Tibial artery (tissue), 4 donors: ENCODE results near the gene TBX20.
A peak's percentile ranks its signal among the peaks of the same experiment; 100 is the strongest.
"Not testable (repeated sequence)": the region's sequence is repeated elsewhere in the genome, so short reads cannot be mapped to it uniquely, and the experiment has no call there.

Experiments
- DNase-seq, 2 donors: peaks; one replicate each; pipeline ENCODE4 v3.0.0-alpha.2; 2019
- H3K27ac ChIP-seq, 2 donors: fragments of 200-600 bp; sonication (generic) in 1 of 2; 1 replicate in 1 of 2; 2 replicates in 1 of 2; pipeline ENCODE4 v1.5.1; 2018 to 2019; ENCODE audit warnings: mild to moderate bottlenecking in 1 of 2
- H3K27me3 ChIP-seq, 2 donors: fragments of 200-600 bp; sonication (generic) in 1 of 2; one replicate each; pipeline versions ENCODE4 v1.5.1 to v1.6.0; 2016 to 2019
- H3K36me3 ChIP-seq, 3 donors: fragments of 200-600 bp; sonication (generic) in 2 of 3; one replicate each; pipeline ENCODE4 v1.5.1; 2016 to 2019; ENCODE audit warnings: mild to moderate bottlenecking in 2 of 3
- H3K4me1 ChIP-seq, 4 donors: fragments of 200-600 bp; sonication (generic) in 2 of 4; 1 replicate in 3 of 4; 2 replicates in 1 of 4; pipeline ENCODE4 v1.5.1; 2016 to 2019
- H3K4me3 ChIP-seq, 2 donors: fragments of 200-600 bp; sonication (generic) in 1 of 2; 1 replicate in 1 of 2; 2 replicates in 1 of 2; pipeline ENCODE4 v1.5.1; 2018 to 2019; ENCODE audit warnings: mild to moderate bottlenecking in 2 of 2
- H3K9me3 ChIP-seq, 3 donors: fragments of 200-600 bp; sonication (generic) in 1 of 3; one replicate each; pipeline ENCODE4 v1.5.1; 2016 to 2019
- intact Hi-C: fragments of 100-400 bp; cut with DNase I; formaldehyde crosslinking; loops from one replicate; pipeline ENCODE4 v1.15.0; 2023; ENCODE audit warnings: low total_unique reads
- TF ChIP-seq, protein P1 (sequence below), 2 experiments: fragments of 200-600 bp in 1 of 2; fragments of 450-650 bp in 1 of 2; IDR thresholded peaks; one replicate each; pipeline ENCODE4 v1.5.1; 2017 to 2019; ENCODE audit warnings: antibody characterized with exemption in 2 of 2, mild to moderate bottlenecking in 1 of 2, moderate library complexity in 1 of 2

Gene TBX20

DNA sequence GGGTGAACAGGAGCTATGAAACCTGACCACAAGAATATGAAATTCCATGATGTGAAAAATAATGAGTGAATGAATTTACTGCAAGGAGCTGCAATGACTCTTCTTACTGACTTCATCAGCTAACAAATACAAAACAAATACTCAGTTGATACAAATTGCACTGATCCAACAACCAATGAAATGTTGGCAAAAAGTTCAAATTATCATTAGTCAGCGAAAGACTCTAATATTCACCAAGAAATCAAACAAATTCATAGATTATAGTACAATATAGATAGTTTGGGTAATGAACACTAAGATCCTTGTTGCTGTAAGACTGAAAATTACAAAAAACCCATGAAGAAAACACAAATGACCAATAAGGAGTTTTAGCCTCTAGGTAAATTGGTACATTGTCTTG, 49.0 kb downstream of the TBX20 start:
- H3K27ac ChIP-seq, H3K36me3 ChIP-seq, H3K4me1 ChIP-seq, intact Hi-C loops, H3K27me3 ChIP-seq, H3K9me3 ChIP-seq, H3K4me3 ChIP-seq, DNase-seq: not testable (repeated sequence)

DNA sequence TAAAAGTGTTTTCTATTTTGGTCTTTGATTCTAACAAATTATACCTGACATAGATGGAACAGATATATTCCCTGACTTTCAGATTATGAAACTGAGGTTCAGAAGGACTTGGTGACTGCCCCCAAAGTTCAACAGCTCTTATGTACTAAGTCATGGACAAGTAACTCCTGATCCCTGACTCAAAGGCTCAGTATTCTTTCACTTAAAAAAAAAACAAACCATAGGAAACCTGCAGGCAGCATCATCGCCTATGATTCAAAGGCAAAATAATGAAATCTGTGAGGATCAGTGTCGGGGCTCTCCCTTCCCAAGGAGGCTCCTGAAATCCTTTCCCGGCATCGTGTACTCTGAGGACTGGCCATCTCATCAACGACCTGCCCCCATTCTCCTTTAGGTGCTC, 49.9 kb downstream of the TBX20 start:
- DNase-seq, H3K36me3 ChIP-seq, H3K4me3 ChIP-seq, intact Hi-C loops, H3K9me3 ChIP-seq, H3K4me1 ChIP-seq, H3K27ac ChIP-seq, H3K27me3 ChIP-seq: not testable (repeated sequence)

- intact Hi-C loops, H3K27ac ChIP-seq: not testable (repeated sequence)
Observed at GRCh38 chr7:35202353-35202752, 51.5 kb downstream of the TBX20 start.

DNA sequence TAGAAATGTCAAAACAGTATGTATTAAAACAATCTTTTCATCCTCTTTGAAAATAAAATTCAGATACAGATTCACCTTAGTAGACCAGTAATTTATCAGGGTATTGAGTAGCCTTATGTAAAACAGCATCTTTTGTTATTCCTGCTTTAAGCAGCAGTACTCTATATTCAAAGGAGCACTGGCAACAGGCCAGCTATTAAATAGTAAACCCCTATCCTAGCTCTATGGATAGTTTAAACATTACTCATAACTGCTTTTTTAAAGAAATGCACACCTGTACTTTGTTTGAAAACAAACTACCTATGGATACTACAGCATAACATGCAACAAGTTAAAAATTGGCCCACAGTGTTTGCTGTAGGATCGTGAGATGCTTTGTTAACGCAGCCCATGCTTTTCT, 53.7 kb downstream of the TBX20 start:
- H3K27ac ChIP-seq, H3K4me3 ChIP-seq, H3K4me1 ChIP-seq, DNase-seq, H3K27me3 ChIP-seq, H3K9me3 ChIP-seq, intact Hi-C loops, H3K36me3 ChIP-seq: not testable (repeated sequence)

More at GRCh38 chr7:35202353-35202752, 51.5 kb downstream of the TBX20 start:
- not testable (repeated sequence) for H3K27me3 ChIP-seq, DNase-seq, H3K9me3 ChIP-seq, H3K4me3 ChIP-seq, H3K36me3 ChIP-seq, H3K4me1 ChIP-seq

DNA sequence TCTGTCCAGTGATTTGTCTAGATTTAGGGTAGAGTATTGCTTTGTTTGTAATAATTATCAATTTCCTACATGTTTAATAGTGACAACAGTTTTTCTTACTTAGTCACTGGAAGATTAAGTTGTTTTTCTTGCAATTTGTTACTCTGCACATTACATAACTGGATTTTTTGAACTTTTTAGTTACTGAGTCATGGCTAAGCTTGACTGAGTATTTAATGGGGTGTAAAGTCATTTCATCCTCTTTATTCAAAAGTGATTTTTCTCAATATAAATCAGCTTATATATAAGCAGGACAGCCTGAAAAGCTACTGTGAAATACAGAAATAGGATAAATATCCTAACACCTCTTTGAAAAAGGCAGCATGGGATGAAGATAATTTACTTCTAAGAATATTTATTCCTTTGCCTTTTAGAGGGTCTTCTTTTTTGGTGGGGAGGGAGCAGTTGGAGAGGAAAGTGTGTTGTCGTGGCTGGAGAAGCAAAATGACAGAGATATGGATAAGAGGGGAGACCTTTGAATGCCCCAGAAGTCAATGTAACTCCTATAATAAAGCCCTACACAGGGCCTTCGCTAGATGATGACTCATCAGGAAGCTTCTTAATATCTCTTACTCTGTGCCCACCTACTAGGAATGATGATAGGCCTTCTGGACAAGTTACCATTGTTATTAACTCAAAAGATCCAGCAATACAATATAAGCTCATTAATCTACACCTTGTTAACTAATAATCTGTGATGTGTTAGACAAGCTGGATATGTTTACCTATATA, 55.3 kb downstream of the TBX20 start:
- H3K4me3 ChIP-seq, DNase-seq, intact Hi-C loops, H3K36me3 ChIP-seq, H3K27me3 ChIP-seq, H3K27ac ChIP-seq, H3K4me1 ChIP-seq, H3K9me3 ChIP-seq: not testable (repeated sequence)

DNA sequence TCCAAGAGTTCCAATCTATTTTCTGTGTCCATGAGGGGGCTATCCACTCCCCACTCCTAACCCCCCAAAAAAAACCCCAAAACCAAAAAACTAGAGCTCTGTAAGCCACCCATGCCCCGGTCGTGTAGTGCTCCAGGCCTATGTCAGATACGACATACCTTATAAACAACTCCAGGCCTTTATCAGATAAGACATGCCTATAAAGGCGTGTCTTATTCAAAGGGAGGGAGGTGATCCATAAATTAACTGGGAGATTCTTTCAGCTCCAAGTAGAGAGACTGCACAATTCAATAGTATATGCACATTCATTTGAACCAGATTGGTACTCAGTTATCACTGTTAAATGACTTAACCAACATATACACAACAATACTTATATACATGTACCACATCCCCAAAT, 62.3 kb downstream of the TBX20 start:
- intact Hi-C loops, H3K27me3 ChIP-seq, H3K36me3 ChIP-seq, H3K27ac ChIP-seq, H3K4me3 ChIP-seq, H3K9me3 ChIP-seq, DNase-seq, H3K4me1 ChIP-seq: not testable (repeated sequence)

- peaks cover 0 to 15% of the 10 kb centered on the region in 2 donors for H3K27me3 ChIP-seq
- peaks cover 0 to 17% (median 10%) of the 10 kb centered on the region in 4 donors for H3K4me1 ChIP-seq
- DNase-seq, intact Hi-C loops, H3K4me3 ChIP-seq, H3K9me3 ChIP-seq, H3K27ac ChIP-seq, H3K36me3 ChIP-seq: not testable (repeated sequence)
Observed at GRCh38 chr7:35190146-35190773, 63.6 kb downstream of the TBX20 start.

DNA sequence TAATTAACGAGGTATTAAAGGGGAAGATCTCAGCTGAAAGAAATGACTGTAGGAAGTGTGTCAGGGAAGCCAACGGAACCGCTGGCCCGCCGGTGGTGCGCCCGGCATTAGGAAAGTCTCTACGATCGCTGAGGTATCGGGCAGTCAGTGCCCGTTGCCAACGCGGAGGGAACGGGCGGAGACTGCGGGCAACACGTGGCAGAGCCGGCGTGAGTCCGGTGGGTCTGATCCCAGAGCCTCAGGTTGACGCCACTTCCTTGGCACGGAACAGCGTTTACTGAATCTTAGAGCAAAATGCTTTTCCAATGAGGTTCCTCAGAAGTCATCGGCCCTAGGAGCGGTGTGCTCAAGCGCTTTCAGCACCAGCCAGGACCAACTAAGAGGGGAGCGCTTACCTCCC, 67.1 kb downstream of the TBX20 start:
- H3K4me1 ChIP-seq: peaks cover 0 to 17% (median 10%) of the 10 kb centered on the region in 4 donors
- intact Hi-C loops, H3K9me3 ChIP-seq, H3K27ac ChIP-seq, H3K36me3 ChIP-seq, DNase-seq: not testable (repeated sequence)
- peak overlapping the region; percentile 19 to 29 for H3K4me3 ChIP-seq
- peaks cover 0 to 15% of the 10 kb centered on the region in 2 donors for H3K27me3 ChIP-seq

- Histone ChIP-seq H3K27me3 (peaks cover 0 to 15% of the 10 kb centered on the region in 2 donors), H3K9me3 (no peaks in the 10 kb centered on the region), H3K4me1 (peaks cover 0 to 17% (median 10%) of the 10 kb centered on the region in 4 donors), H3K36me3 (no peaks in the 10 kb centered on the region), H3K4me3 (peak overlapping the region; percentile 19 to 29), H3K27ac (no peak overlapping the region)
- DNase-seq: peak in 1 of 2 donors; percentile 52
- intact Hi-C loops: no loop called here
- TF ChIP-seq, protein P1, sequence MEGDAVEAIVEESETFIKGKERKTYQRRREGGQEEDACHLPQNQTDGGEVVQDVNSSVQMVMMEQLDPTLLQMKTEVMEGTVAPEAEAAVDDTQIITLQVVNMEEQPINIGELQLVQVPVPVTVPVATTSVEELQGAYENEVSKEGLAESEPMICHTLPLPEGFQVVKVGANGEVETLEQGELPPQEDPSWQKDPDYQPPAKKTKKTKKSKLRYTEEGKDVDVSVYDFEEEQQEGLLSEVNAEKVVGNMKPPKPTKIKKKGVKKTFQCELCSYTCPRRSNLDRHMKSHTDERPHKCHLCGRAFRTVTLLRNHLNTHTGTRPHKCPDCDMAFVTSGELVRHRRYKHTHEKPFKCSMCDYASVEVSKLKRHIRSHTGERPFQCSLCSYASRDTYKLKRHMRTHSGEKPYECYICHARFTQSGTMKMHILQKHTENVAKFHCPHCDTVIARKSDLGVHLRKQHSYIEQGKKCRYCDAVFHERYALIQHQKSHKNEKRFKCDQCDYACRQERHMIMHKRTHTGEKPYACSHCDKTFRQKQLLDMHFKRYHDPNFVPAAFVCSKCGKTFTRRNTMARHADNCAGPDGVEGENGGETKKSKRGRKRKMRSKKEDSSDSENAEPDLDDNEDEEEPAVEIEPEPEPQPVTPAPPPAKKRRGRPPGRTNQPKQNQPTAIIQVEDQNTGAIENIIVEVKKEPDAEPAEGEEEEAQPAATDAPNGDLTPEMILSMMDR (IDR thresholded peaks at IDR 0.05): no peak
Observed at GRCh38 chr7:35185908-35186731, 67.8 kb downstream of the TBX20 start.

- H3K27ac ChIP-seq, H3K36me3 ChIP-seq, intact Hi-C loops, H3K9me3 ChIP-seq, DNase-seq: not testable (repeated sequence)
- peaks cover 0 to 15% of the 10 kb centered on the region in 2 donors for H3K27me3 ChIP-seq
- peak overlapping the region in 1 of 2 donors; percentile 29 for H3K4me3 ChIP-seq
- peaks cover 0 to 17% (median 10%) of the 10 kb centered on the region in 4 donors for H3K4me1 ChIP-seq
Observed at GRCh38 chr7:35185578-35185907, 68.4 kb downstream of the TBX20 start.

DNA sequence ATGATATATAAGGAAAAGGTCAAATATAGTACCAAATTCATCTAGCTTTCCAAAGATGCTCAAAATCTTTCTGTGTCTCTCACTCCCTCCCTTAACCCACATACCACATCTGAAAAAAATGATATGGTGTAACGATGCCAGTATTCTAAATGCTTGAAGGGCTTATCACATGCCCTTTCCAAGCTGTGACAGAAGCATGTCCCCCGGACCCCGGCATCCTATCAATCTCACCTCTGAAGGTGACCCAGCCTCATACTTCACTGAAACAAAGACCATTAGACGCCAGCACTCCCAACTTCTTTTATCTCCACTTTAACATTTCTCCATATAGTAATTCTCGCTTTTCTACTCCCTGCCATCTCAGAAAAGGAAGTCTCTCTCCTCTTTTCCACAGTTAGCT, 68.9 kb downstream of the TBX20 start:
- intact Hi-C loops, H3K9me3 ChIP-seq, DNase-seq, H3K36me3 ChIP-seq, H3K4me3 ChIP-seq, H3K27ac ChIP-seq: not testable (repeated sequence)
- H3K4me1 ChIP-seq: peaks cover 0 to 17% (median 10%) of the 10 kb centered on the region in 4 donors
- H3K27me3 ChIP-seq: peaks cover 0 to 15% of the 10 kb centered on the region in 2 donors

DNA sequence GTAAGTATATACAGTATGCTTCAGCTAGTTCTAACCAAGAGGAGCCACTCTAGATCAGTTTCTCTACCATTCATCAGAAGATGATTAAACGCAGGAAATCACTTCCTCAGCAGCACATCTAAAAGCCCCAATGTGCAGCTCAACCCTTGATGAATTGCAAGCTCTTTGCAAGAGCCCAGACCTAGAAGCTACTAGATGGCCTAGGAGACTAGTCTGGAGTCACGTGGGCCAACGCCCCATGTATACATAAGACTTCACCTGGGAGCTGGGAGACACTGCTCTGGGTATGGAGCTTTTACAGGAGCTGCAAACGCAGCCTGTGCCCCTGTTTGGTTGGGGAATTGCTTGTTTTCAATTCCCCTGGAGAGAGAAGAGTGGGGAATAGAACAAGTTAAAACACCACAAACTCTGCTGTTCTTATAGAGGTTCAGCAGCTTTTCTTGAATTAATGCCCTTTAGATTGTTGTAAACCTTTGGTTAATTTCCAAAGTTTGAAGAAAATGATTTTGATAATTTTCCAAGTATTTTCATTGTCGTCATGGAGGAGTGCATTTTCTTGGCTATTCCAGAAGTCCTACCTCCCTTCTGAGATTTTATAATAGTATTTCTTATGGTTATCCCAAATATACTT, 69.9 kb downstream of the TBX20 start:
- Histone ChIP-seq H3K27me3 (peaks cover 0 to 15% of the 10 kb centered on the region in 2 donors), H3K4me1 (peaks cover 0 to 17% (median 10%) of the 10 kb centered on the region in 4 donors)
- H3K9me3 ChIP-seq, intact Hi-C loops, H3K4me3 ChIP-seq, DNase-seq, H3K36me3 ChIP-seq, H3K27ac ChIP-seq: not testable (repeated sequence)
